Activated CD4-positive, CD25-positive, alpha-beta regulatory T cell (primary cell): ENCODE results near the gene PNPLA2.

Experiments
- DNase-seq, 4 experiments: peaks; one replicate each; lab custom pipeline; 2025; lab: John Stamatoyannopoulos, UW

Gene PNPLA2

DNA sequence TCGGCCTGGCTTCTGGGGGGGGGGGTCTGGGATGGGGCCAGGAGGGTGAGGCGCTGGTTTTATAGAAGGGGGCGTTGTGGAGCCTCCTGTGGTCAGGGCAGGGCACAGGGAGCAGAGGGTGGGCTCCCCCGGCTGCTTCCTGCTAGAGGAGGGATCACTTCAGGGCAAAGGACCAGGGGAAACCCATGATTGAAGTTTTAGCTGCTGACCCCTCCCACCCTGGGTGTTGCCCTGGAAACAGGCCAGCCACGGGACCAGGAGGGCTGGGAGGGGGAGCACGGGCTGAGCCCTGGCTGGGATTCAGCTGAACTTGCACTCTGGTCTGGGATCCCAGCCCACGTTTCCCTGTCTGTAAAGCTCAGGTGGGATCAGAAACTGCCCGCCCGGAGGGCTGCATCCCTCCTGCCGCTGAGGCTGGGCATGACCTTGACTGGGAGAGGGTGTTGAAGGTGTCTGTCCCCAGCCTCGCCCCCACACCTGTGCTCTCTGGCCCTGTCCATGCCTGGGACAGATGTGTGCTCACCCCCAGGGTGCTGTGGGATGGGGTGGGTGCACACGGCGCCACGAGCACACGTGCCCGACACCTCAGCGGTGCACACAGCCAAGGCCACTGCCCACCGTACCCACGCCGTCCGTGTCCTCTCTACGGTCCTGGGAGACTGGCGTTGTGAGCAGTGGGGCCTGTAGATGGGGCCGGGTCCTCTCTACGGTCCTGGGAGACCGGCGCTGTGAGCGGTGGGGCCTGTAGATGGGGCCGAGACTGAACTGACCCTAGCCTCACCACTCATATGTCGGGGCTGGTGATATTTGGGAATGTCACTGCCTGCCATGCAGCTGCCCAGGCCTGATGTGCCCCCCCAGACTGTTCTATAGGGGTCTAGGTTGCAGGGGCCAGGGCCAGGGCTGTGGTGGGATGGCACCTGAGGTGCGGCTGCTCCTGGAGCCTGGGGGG is 26.3 kb downstream of the PNPLA2 start:
- no peak for DNase-seq

DNA sequence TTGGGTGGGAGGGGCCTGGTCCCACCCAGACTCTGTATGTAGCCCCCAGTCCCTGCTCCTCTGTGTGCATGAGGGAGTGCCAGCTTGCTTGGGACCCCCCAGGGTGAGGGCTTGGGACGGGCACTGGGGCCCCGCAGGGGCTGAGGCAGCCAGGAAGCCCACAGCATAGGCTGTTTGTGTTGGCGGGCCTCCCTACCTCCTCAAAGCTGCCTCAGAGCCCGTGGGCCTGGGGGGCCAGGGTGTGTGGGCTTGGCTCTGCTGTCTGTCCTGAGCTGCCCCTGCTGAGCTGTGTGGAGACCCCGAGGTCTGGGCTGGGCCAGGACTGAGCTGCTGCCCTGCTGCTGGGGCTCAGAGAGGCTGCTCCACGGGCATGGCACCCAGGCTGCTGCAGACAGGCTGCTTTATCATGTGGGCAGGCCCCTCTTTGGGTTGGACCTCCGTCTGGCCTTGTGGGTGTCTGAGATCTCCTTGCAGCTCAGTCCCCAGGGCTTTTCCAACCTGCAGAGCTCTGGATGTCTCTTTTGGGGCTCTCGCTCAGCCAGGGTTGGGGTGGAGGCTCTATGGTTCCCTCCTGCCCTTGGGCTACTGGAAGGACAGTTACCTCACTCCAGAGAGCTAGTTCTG is 27.3 kb downstream of the PNPLA2 start:
- no peak for DNase-seq

DNA sequence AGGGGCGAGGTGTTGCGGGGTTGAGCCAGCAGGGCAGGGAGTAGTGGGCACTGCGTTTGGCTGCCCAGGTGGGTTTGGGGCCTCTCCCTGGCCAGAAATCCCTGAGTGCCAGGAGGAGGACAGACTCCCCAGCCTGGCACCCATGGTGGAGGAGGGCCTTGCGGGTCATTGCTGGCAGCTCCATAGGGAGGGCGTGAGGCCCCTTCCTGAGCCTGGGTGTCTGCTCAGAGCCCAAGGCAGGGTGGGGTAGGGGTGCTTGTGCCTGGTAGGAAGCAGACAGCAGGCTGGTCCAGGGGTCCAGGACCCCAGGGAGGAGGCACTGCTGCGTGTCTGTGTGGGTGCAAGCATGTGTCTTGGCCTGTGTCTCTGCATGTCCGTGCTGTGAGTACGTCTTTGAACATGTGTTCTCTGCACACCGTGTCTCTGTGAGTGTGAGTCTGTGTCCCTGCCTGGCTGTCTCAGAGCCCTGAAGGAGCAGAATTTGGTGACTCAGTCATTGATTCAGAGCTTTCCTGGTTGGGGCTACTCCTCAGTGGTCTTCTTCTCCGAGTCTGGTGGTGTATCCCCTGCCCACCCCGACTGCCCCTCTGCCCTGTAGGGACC is 27.9 kb downstream of the PNPLA2 start:
- DNase-seq = no peak

DNA sequence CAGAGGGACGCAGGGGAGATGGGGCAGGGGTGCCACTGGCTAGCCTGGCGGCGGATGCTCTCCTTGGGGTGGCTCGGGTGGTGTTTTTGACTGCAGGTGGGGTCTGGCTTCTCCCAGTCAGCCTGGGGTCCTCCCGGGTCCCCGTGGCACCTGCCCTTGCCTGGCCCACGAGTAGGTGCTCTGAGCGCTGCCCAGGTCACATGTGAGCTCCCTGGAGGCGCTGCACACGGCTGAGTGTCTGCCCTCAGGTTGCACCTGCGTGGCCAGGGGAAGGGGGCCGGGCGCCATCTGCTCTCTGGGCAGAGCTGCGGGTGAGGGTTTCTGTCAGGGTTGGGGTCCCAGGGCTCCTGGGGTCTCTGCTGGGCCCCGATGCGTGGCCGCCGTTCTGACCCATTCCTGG is 29.2 kb downstream of the PNPLA2 start:
- DNase-seq = no peak

DNA sequence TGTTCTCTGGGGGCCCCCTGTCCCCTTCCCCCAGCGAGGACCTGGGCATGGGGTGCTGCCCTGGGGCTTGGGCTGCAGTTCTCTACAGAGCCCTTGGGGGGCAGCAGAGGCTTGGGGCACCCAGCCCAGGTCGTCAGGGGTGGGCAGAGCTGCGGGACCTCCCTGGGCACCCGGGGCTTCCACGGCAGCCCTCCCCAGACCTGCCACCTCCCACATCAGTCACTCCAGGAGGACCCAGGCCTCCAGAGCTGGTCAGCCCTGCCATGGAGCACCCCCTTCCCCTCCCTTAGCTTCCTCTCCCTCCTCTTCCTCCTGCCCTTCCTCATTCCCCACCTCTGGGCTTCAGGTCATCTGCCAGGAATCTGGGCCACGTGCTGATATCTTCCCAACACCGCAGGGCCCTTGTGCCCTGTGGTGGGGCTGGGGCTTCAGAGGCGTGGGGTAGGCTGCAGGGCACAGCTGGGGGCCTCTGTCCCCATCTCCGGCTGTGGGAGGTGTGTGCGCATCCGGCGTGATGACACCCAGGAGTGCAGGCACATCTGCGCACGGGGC is 29.7 kb downstream of the PNPLA2 start:
- peak in 3 of 4 experiments; percentile 45 to 48 (median 47) for DNase-seq

DNA sequence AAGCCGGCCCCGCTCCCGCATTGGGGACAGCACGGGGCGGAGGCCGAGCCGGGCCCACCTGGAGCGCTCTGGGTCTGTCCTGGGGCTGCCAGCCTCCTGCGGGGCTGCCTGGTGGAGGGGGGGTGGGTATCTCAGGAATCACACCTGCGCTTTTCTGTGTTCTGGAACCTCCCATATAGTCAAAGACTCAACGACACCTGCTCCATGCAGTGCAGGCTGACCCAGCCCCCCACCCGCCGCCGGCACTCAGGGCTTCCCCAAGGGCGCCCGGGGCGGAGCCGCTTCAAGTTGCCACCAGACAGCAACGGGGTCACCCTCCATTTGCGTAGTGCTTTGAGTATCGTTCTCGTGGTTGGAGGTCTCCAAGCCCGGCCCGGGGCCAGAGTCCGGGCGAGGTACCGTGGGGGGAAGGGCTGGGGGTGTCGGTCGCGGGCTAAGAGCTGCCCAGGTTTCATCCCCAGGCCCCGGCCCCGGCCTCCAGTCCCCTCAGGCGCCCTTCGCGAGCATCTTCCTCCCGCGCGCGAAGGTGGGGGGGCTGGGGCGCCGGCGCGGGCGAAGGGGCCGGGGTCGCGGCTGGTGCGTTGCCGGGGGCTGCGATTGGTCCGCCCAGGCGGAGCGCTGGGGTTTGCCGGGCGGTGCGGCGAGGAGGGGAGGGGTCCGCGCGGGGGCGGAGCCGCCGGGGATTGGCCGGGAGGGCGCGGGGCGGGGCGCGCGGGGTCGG is 30.6 kb downstream of the PNPLA2 start:
- no peak for DNase-seq

DNA sequence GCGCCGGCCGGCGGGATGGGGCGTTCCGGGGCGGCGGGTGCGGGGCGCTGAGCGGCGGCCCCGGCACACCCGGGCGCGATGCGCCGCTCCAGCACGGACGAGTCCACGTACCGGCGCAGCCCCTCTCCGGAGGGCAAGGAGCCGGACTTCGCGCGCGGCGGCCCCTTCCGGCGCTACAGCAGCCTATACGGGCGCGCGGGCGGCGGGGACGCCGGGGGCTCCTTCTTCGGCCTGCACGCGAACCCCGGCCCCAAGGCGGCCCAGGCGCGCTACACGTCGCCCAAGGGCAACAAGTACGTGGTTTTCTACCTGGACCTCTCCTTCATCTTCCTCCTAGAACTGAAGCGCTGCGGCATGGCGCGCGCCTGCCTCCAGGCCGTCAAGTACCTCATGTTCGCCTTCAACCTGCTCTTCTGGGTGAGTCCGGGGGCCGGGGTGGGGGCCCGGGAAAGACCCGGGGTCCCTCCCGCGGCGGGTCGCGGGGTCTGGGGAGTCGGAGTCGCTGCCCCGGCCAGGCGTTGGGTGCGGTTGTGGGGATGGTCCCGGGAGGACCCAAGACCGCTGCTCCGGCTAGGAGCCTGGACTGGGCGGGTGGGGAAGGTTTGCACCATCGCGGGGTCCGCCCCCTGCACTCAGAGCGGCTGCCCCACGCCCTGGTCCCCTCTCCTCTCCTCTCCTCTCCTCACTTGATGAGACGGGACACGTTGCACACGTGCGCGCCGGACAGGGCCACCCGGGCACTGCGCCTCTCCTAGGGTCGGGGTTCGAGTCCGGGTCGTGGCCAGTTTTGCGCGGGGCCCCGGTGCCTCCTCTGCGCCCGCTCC is 31.4 kb downstream of the PNPLA2 start:
- DNase-seq = no peak

DNA sequence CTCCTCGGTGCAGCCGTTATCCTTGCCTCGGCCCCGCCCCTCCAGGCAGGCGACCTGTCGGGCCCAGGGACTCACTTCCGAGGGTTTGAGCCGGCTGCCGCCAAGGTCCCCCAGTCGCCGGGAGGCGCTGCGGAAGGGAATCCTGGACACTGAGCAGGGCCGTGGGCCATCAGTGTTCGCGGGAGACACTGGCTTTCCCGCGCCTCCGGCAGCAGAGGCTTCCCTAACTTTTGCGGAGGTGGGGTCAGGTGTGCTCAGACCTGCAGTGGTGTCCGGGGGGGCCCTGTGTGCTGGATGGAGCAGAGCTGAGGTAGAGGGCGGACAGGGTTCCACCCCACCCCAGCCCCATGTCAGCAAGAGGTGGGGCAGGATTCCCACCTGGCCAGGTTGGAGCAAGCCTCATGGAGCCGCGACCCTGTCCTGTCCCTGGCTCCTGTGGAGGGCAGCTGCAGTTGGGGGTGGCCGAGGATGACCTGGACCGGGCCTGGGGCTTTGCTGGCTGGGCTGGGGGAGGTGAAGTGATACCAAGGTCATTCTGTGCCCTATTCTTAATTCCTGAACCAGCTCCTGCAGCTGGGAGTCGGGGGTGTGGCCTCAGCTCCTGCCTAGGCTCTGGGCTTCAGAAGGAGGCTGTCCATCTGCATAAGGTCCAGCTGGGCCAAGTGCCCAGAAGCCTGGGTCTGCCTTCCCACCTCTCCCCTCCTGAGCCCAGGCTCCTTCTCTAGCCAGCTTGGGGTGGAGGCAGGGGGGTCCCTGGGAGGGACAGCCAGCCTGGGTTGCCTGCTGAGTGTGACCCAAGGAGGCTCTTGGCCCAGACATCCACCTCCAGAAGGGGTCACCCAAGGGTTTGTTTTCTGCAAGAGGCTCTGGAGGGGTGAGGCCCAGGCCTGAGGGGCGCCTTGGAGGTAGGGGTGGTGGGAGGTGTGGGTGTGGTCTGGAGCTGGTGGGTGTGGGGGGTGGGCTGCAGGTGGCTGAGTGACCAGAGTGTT is 32.4 kb downstream of the PNPLA2 start:
- DNase-seq = no peak

DNA sequence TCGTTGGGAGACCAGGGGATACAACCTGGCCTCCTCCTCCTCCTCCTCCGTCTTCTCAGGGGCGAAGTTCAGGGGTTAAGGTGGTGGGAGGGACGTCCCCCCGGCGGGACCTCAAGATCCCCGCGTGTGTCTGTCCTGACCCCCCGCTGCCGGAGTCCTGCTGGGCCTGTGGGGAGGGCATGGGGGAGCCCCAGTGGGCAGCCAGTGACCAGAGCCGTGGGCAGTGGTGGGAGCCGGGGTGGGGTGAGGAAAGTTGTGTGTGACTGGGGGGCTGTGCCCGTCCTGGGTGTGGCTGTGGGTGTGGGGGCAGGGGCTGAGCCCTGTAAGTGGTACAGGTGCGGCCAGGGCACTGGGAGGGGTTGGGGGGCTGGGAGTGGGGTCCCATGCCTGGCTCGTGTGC is 34.0 kb downstream of the PNPLA2 start:
- no peak for DNase-seq

DNA sequence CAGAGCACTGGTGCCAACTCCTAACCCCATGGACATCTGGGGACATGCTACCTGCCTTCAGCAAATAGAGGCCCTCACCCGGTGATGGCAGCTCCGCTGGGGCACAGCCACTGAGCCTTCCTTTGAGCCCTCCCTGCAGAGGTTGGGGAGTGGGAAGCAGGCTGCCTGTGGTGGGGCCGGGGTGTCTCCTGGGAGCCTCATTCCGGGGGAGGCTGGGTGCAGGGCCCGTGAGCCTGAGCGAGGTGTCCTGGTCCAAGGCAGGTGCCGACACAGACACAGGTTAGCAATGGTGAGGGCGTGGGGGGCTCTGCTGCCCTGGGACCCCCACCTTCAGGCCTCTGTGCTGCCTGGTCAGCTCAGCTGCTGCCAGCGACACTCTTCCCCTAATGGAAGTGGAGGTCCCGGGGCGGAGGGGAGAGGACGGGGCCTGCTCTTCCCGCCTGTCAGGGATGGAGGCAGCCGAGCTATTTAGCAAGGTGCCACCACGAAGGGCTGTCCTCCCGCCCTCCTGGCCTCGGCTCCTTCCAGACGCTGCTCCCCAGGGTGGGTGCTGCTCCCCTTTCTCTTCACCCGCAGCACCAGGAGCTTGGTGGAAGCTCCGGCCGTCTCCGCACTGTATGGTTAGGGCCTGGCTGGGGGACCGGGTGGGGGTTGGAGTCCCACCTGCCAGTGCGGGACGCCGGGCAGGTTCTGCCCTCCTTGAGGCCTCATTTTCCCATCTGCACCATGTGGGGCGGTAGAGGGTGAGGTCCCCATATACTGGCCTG is 35.2 kb downstream of the PNPLA2 start:
- DNase-seq = no peak

DNA sequence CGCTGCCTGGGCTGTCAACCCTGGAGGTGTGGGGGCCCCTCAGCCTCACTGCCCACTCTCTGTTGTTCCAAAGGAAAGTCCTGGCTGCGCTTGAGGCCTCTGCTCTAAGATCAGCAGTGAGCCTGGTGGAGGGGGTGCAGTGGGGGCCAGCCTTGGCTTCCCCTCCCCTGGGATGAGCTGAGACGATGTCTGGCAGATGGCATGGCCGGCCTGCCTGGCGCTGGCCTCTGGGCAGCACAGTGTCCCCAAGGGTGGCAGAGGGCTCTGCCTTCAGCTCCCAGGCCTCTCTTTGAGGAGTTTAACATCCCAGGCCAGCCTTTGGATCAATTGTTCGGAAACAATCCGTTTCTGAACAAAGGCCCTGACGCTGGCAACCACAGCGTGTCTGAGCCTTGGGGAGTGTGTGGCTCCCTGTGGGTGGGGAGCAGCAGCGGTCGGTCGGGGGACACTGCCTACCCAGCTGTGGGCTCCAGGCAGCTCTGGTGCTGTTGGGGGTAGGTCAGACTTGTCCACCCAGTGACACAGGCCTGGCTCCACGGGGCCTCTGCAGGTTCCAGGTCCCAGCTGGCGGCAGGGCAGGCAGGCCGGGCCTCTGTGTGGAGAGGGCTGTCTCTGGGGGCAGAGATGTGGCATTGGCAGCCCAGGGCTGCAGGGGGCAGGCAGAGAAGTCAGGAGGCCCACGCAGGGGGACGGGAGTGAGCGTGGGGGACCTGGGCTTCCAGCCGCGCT is 36.1 kb downstream of the PNPLA2 start:
- no peak for DNase-seq

DNA sequence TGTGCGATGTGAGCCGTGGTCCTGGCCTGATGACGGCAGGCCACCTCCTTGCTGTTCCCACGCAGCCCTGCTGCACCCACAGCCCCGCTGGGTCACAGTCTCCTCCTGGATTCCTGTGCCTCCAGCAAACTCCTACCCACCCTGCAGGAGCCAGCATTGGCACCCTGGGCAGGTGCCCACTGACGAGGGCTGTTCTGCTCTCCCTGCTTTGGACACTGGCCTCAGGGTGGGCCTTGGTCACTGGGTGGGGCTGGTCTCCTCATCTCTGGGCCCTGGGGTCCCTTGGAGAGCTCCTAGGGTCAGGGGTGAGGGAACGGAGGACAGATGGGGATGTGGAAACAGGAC is 36.6 kb downstream of the PNPLA2 start:
- no peak for DNase-seq

DNA sequence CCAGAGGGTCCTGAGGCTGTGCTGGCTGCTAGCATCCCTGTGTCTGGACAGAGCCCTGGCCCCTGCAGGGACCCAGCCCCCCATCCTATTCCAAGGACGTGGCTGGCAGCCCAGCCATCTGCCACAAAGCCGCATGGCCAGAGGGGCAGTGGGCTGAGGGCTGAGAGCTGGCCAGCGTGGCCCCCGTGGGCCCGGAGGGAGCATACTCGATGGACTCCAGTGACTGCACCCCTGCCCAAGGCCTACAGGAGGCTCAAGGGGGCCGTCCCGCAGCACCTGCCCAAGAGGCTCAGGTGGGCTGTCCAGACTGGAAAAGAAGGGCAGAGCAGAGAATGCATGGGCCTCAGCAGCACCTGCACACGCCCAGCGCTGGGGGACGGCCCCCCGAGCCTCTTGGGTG is 37.1 kb downstream of the PNPLA2 start:
- no peak for DNase-seq

DNA sequence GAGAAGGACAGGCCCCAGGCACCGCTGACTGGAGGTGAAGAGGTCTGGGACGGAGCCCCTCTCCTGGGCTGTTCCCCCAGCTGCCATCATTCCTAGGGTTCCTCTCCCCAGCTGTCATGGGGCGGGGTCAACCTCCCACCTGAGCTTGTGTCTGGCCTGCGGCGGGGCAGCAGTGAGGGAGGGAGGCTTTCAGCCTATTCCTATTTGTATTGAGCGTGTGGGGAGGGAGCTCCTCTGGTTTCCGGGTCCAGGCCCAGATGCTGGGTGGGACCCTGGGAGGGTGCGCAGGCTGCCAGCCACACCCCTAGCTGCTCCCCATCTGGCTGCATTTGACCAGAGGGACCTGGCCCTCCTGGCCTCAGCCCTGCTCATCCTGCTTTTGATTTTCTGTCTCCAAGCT is 37.7 kb downstream of the PNPLA2 start:
- no peak for DNase-seq

DNA sequence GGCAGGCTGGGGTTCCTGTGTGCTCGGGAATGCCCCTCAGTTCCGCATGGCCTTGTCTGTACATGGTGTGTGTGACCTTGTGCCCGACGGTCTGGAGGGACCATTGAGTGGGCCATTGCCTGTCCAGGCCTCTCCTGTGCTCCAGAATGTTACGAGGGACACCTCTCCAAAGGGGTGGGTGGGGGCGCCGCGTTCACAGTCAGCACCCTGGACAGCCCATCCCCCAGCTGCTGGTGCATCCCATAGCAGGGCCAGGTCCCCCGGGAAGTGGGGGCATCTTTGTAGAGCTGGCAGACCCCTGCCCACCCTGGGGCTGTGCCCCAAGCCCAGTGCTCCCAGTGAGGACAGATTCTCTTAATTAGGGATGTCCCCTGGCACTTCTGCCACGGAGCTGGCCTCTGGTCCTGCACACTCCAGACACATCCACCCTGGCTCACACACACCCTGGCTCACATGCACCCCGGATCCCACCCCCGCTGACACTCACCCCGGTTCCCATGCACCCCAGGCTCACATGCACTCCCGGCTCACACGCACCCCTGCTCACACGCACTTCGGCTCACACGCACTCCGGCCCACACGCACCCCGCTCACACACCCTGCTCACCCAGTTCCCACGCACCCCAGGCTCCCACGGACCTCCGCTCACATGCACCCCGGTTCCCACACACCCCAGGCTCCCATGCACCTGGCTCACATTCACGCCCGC is 39.5 kb downstream of the PNPLA2 start:
- no peak for DNase-seq

DNA sequence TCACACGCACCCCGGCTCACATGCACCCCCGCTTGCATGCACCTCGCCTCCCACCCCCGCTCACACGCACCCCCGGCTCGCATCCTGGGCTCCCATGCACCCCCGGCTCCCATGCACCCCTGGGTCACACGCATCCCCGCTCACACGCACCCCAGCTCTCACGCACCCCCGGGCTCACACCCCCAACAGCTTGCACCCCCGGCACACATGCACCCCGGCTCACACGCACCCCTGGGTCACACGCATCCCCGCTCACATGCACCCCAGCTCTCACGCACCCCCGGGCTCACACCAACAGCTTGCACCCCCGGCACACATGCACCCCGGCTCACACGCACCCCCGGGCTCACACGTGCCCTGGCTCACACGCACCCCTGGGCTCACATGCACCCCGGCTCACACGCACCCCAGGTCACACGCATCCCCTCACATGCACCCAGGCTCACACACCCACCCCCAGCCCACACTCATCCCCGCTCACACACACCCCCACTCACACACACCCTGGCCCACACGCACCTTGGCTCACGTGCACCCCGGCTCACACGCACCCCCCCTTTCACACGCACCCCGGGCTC is 40.1 kb downstream of the PNPLA2 start:
- no peak for DNase-seq

DNA sequence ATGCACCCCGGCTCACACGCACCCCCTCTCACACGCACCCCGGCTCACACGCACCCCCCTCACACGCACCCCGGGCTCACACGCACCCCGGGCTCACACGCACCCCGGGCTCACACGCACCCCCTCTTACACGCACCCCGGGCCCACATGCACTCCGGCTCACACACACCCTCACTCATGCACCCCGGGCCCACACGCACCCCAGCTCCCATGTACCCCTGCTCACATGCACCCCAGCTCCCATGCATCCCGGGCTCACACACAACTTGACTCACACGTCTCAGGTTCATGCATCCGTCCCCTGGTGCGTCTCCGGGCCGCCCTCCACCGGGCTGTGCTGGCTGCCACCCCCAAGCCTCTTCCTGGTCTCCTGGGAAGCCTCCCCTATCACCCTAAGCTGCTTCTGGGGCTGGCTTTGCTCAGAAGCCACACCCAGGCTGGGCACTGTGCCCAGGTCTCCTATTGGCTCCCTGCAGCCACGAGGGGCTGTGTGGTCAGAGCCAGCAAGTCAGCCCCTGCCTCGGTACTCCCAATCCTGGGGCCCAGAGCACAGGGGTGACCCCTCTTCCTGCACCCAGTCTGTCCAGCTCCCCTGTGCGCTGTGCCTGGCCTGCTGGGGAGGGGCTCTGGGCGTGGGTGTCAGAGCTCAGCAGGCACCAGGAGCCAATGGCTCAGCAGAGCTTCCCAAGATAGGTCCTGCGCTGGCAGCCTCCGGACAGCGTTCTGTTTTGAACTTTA is 40.8 kb downstream of the PNPLA2 start:
- DNase-seq = no peak
